OCI-LY3 (cell line): ENCODE data around the gene ITGAX.

Experiments
- H2AFZ ChIP-seq: fragments of 200-600, 300-600 bp; shearing (Covaris generic); 2 replicates; pipeline ENCODE4 v1.6.0; 2014; ENCODE audit warnings: antibody characterized with exemption, low read depth, low read length
- H3K27ac ChIP-seq: fragments of 200-600, 300-600 bp; sonication (generic); 2 replicates; pipeline ENCODE4 v1.5.1; 2014; ENCODE audit warnings: mild to moderate bottlenecking, low read length, moderate library complexity, mixed read lengths
- H3K27me3 ChIP-seq: fragments of 200-600, 300-600 bp; sonication (generic); 2 replicates; pipeline ENCODE4 v1.6.1; 2014; ENCODE audit warnings: low read depth, low read length, mixed read lengths
- H3K36me3 ChIP-seq: fragments of 200-600, 300-600 bp; sonication (generic); replicated peaks from 2 replicates; pipeline ENCODE3; 2014; ENCODE audit warnings: low read depth, low read length, mixed read lengths
- H3K4me1 ChIP-seq: fragments of 300-600, 200-600 bp; sonication (generic); 2 replicates; pipeline ENCODE4 v1.6.1; 2014; ENCODE audit warnings: low read length, mixed read lengths
- H3K4me2 ChIP-seq: fragments of 200-600, 300-600 bp; sonication (generic); 2 replicates; pipeline ENCODE4 v1.6.1; 2014; ENCODE audit warnings: low read length, mixed read lengths
- H3K4me3 ChIP-seq: fragments of 300-600, 200-600 bp; sonication (generic); 2 replicates; pipeline ENCODE4 v1.5.1; 2014; ENCODE audit warnings: antibody characterized with exemption, mild to moderate bottlenecking, low read length, moderate library complexity
- H3K79me2 ChIP-seq: fragments of 300-600, 200-600 bp; shearing (Covaris generic); 2 replicates; pipeline ENCODE4 v1.6.1; 2014; ENCODE audit warnings: mild to moderate bottlenecking, low read length, mixed read lengths
- H3K9ac ChIP-seq: fragments of 300-600, 200-600 bp; shearing (Covaris generic); 2 replicates; pipeline ENCODE4 v1.6.0; 2014; ENCODE audit warnings: mild to moderate bottlenecking, low read length, moderate library complexity
- H3K9me3 ChIP-seq: fragments of 200-600, 300-600 bp; shearing (Covaris generic); 2 replicates; pipeline ENCODE4 v1.6.1; 2014; ENCODE audit warnings: low read length, mixed read lengths; ENCODE audit not compliant: insufficient read depth
- H4K20me1 ChIP-seq: fragments of 200-600, 300-600 bp; sonication (generic); 2 replicates; pipeline ENCODE4 v1.6.1; 2016; ENCODE audit warnings: low read length, mixed read lengths; ENCODE audit not compliant: insufficient read depth
- CTCF ChIP-seq: fragments of 200-600, 300-600 bp; sonication (generic); IDR thresholded peaks from 2 replicates; pipeline ENCODE4 v1.5.1; 2014; ENCODE audit warnings: antibody characterized with exemption, low read length, low read depth
- EZH2phosphoT487 ChIP-seq: fragments of 200-600 bp; shearing (Covaris generic); IDR thresholded peaks from 2 replicates; pipeline ENCODE4 v1.6.1; 2018; ENCODE audit warnings: antibody characterized with exemption, mixed run types, low read depth

ITGAX gene

GRCh38 chr16:31323959-31324629, 30.9 kb upstream of the ITGAX start:
- H3K79me2 ChIP-seq: no peaks in the 10 kb centered on the region
- H4K20me1 ChIP-seq: no peaks in the 10 kb centered on the region
- no peak overlapping the region for H3K9ac ChIP-seq
- no peaks in the 10 kb centered on the region for H3K27me3 ChIP-seq
- peaks cover 14% of the 10 kb centered on the region for H3K9me3 ChIP-seq
- TF ChIP-seq CTCF (no peak), EZH2phosphoT487 (no peak)
- H3K27ac ChIP-seq: no peak overlapping the region
- H3K4me1 ChIP-seq: no peaks in the 10 kb centered on the region
- no peak overlapping the region for H2AFZ ChIP-seq
- H3K4me2 ChIP-seq: no peak overlapping the region
- peaks cover 13% of the 10 kb centered on the region for H3K36me3 ChIP-seq
- H3K4me3 ChIP-seq: no peak overlapping the region

- Histone ChIP-seq H3K4me1 (no peaks in the 10 kb centered on the region), H3K4me2 (no peak overlapping the region), H3K79me2 (no peaks in the 10 kb centered on the region), H3K9ac (no peak overlapping the region), H3K9me3 (peaks cover 14% of the 10 kb centered on the region), H3K27me3 (no peaks in the 10 kb centered on the region), H3K36me3 (peaks cover 13% of the 10 kb centered on the region), H3K27ac (no peak overlapping the region), H2AFZ (no peak overlapping the region), H4K20me1 (no peaks in the 10 kb centered on the region), H3K4me3 (no peak overlapping the region)
- TF ChIP-seq CTCF (no peak), EZH2phosphoT487 (no peak)
Observed at GRCh38 chr16:31325171-31325570, 29.8 kb upstream of the ITGAX start.

GRCh38 chr16:31327646-31328225, 27.2 kb upstream of the ITGAX start:
- no peak overlapping the region for H3K9ac ChIP-seq
- no peaks in the 10 kb centered on the region for H3K79me2 ChIP-seq
- H3K27ac ChIP-seq: no peak overlapping the region
- H3K27me3 ChIP-seq: no peaks in the 10 kb centered on the region
- no peak overlapping the region for H3K4me2 ChIP-seq
- TF ChIP-seq EZH2phosphoT487 (no peak), CTCF (no peak)
- no peak overlapping the region for H3K4me3 ChIP-seq
- H3K9me3 ChIP-seq: peaks cover 2% of the 10 kb centered on the region
- H3K36me3 ChIP-seq: peaks cover 4% of the 10 kb centered on the region
- H3K4me1 ChIP-seq: no peaks in the 10 kb centered on the region
- H2AFZ ChIP-seq: no peak overlapping the region
- no peaks in the 10 kb centered on the region for H4K20me1 ChIP-seq

- no peak overlapping the region for H3K4me2 ChIP-seq
- peaks cover 4% of the 10 kb centered on the region for H3K36me3 ChIP-seq
- no peak overlapping the region for H3K27ac ChIP-seq
- TF ChIP-seq EZH2phosphoT487 (no peak), CTCF (no peak)
- H3K79me2 ChIP-seq: no peaks in the 10 kb centered on the region
- no peaks in the 10 kb centered on the region for H4K20me1 ChIP-seq
- H2AFZ ChIP-seq: no peak overlapping the region
- H3K4me1 ChIP-seq: no peaks in the 10 kb centered on the region
- H3K9ac ChIP-seq: no peak overlapping the region
- H3K4me3 ChIP-seq: no peak overlapping the region
- no peaks in the 10 kb centered on the region for H3K27me3 ChIP-seq
- H3K9me3 ChIP-seq: no peaks in the 10 kb centered on the region
Observed at GRCh38 chr16:31328322-31329052, 26.5 kb upstream of the ITGAX start.
